Thoracic aorta (tissue), 2 donors: ENCODE measurements around the gene ENOX1. TPM values are rescaled to one million over a fixed set of nuclear protein-coding genes. Genes with fewer than 3 reads are reported as not detected.

Experiments
- ATAC-seq: fragments of 150-250 bp; one replicate; pipeline ENCODE4 v1.8.0; 2017; ENCODE audit warnings: low read depth; ENCODE audit not compliant: insufficient number of reproducible peaks, low FRiP score
- DNase-seq: peaks from one replicate; pipeline ENCODE4 v3.0.0-alpha.2; 2020; ENCODE audit warnings: low spot score
- H3K27ac ChIP-seq, 2 donors: fragments of 200-600 bp; sonication (generic); 1 replicate in 1 of 2; 2 replicates in 1 of 2; pipeline ENCODE4 v1.5.1; 2016; ENCODE audit warnings: mild to moderate bottlenecking in 2 of 2, moderate library complexity in 2 of 2
- H3K27me3 ChIP-seq: fragments of 200-600 bp; sonication (generic); replicated peaks from 2 replicates; pipeline ENCODE4 v1.6.0; 2016; ENCODE audit warnings: mild to moderate bottlenecking; ENCODE audit not compliant: insufficient read depth
- H3K36me3 ChIP-seq: fragments of 200-600 bp; sonication (generic); one replicate; pipeline ENCODE4 v1.5.1; 2016
- H3K4me1 ChIP-seq, 2 donors: fragments of 200-600 bp; sonication (generic); 1 replicate in 1 of 2; 2 replicates in 1 of 2; pipeline versions ENCODE4 v1.5.1 to v1.6.0; 2016; ENCODE audit warnings: low read depth in 2 of 2, mild to moderate bottlenecking in 1 of 2; ENCODE audit not compliant: control insufficient read depth in 1 of 2
- H3K4me3 ChIP-seq: fragments of 200-600 bp; sonication (generic); 2 replicates; pipeline ENCODE4 v1.5.1; 2016; ENCODE audit warnings: mild to moderate bottlenecking
- H3K9me3 ChIP-seq: fragments of 200-600 bp; sonication (generic); 2 replicates; pipeline ENCODE4 v1.5.1; 2016
- total RNA-seq, 2 donors: library from RNA; depleted of rRNA; stranded (reverse); fragments of >200 nt; gene quantifications; one replicate each; pipeline versions ENCODE4 v1.1.0 to v1.2.3, GENCODE V29; 2016
- TF ChIP-seq, protein P1 (sequence below): fragments of 200-600 bp; sonication (generic); IDR thresholded peaks from one replicate; pipeline ENCODE4 v1.5.1; 2019; ENCODE audit warnings: antibody characterized with exemption

Gene ENOX1
- total RNA-seq, 2 donors from 2014 or later, result 0.41 to 2.3 TPM

DNA sequence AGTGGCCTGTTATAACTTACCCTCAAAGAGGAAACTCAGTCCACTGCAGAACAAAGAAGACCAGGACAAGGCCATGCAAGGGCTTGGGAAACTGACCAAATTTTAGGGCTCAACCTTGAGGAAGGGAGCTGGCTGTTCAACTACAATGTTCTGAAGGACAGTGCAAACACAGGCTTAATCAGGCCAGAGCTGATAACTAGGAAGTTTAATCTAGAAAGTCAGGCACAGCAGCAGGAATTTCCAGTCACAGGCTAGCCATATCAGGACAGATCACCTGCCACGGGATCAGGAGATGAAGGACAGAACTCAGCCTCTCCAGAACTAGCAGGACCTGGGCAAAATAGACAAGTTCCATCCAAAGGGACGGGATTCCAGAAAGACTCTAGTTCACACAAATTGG lies 89.4 kb downstream of the ENOX1 start:
- no peaks in the 10 kb centered on the region for H3K27me3 ChIP-seq
- no peak overlapping the region for H3K4me3 ChIP-seq
- no peaks in the 10 kb centered on the region for H3K4me1 ChIP-seq
- ATAC-seq, result no peak
- no peaks in the 10 kb centered on the region for H3K36me3 ChIP-seq
- no peak overlapping the region for H3K27ac ChIP-seq
- no peaks in the 10 kb centered on the region for H3K9me3 ChIP-seq
- TF ChIP-seq, protein P1, sequence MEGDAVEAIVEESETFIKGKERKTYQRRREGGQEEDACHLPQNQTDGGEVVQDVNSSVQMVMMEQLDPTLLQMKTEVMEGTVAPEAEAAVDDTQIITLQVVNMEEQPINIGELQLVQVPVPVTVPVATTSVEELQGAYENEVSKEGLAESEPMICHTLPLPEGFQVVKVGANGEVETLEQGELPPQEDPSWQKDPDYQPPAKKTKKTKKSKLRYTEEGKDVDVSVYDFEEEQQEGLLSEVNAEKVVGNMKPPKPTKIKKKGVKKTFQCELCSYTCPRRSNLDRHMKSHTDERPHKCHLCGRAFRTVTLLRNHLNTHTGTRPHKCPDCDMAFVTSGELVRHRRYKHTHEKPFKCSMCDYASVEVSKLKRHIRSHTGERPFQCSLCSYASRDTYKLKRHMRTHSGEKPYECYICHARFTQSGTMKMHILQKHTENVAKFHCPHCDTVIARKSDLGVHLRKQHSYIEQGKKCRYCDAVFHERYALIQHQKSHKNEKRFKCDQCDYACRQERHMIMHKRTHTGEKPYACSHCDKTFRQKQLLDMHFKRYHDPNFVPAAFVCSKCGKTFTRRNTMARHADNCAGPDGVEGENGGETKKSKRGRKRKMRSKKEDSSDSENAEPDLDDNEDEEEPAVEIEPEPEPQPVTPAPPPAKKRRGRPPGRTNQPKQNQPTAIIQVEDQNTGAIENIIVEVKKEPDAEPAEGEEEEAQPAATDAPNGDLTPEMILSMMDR, result no peak
- DNase-seq, result no peak

DNA sequence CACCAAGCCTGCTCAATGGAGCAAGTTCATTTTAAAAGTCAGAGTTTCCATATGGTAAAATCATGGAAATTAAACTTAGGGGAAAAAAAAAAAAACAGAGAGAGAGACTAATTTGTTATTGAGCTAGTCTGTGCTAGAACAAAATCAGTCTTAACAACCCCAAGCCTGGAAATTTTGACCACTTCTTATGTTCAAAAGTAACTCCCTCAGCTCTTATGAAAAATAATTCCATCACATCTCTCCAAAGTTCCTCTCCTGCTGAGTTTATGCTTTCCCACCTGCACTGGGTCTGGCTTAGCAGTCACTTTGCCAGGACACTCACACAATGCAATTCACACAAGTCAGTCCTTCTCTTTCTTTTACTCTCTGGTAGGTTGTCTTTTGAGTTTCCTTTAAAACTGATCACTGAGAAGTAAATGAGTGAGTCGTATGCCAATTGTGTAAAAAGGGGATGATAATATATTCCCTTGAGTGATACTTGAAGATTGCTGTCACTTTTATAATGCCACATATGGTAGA lies 92.6 kb downstream of the ENOX1 start:
- Histone ChIP-seq H3K4me1 (no peaks in the 10 kb centered on the region), H3K27ac (no peak overlapping the region), H3K27me3 (no peaks in the 10 kb centered on the region), H3K4me3 (no peak overlapping the region), H3K36me3 (no peaks in the 10 kb centered on the region), H3K9me3 (no peaks in the 10 kb centered on the region)
- DNase-seq, result no peak
- no peak for ATAC-seq
- TF ChIP-seq, protein P1, result no peak

DNA sequence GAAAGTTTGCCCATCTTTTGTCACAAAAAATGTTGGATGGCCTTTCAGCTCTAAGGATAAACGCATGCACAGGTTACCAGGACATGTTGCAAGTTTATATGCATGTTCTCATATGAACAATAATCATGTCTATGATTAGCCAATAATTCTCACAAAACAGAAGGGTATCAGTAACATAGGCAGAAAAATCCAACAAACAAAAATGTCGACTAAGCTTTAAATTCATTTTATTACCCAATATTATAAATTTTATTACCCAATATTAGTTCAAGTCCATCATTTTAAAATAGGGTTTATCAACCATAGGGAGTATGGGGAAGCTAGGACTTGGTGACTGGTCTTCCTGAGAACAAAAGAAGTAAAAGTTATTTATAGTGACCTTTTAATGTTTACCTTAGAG lies 93.1 kb downstream of the ENOX1 start:
- no peaks in the 10 kb centered on the region for H3K27me3 ChIP-seq
- no peak overlapping the region for H3K4me3 ChIP-seq
- ATAC-seq (no peak), DNase-seq (no peak)
- no peaks in the 10 kb centered on the region for H3K4me1 ChIP-seq
- H3K27ac ChIP-seq, result no peak overlapping the region
- no peaks in the 10 kb centered on the region for H3K36me3 ChIP-seq
- TF ChIP-seq, protein P1, result no peak
- no peaks in the 10 kb centered on the region for H3K9me3 ChIP-seq

DNA sequence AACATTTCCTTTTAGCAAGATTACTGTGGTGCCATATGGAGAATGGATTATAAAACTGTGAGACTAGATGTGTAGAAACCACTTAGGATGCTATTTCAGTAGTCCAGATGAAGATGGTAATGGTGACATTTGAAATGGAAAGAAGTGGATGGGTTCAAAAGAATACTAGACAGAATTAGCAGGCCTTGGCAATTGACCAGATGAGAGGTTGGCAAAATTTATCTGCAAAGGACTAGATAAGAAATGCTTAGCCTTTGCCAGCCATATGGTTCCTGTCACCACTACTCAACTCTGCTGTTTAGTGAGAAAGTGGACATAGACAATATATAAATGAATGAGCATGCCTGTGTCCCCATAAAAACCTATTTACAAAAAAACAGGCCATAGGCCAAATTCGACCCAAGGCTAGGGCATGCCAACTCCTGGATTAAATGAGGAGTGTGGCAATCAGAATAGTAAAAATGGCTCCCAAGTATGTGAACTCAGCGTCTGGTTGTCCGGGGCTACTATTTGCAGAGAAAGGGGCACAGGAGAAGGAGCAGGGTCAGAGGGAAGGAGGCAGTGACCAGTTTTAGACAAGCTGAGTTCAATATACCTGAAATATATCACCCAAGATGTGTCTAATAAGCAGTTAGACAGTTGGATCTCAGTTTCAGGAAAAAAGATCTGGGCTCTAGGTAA lies 98.4 kb downstream of the ENOX1 start:
- Histone ChIP-seq H3K4me1 (no peaks in the 10 kb centered on the region), H3K27ac (no peak overlapping the region), H3K27me3 (no peaks in the 10 kb centered on the region), H3K36me3 (no peaks in the 10 kb centered on the region), H3K9me3 (no peaks in the 10 kb centered on the region), H3K4me3 (no peak overlapping the region)
- ATAC-seq (no peak), DNase-seq (no peak)
- TF ChIP-seq, protein P1, result no peak

DNA sequence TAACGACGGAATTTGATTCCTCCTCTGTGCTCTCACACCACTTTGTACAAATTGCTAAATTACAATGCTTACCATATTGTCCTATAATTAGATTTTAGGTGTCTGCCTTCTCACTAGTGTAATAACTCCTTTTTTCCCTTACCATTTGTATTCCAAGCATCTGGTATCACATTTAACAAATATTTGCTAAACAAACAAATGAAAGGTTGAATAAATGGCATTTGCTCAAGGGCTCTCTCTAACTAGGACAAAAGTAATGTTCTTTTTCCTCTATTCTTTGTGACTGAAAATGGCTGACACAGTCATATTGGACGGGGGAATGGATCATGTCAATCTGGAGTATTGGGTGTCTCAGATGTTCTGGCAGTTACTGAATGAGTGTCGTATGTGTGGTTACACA lies 99.7 kb downstream of the ENOX1 start:
- Histone ChIP-seq H3K27me3 (no peaks in the 10 kb centered on the region), H3K4me1 (peaks cover 0 to 6% of the 10 kb centered on the region in 2 donors), H3K4me3 (no peak overlapping the region), H3K36me3 (no peaks in the 10 kb centered on the region), H3K9me3 (no peaks in the 10 kb centered on the region), H3K27ac (no peak overlapping the region)
- no peak for ATAC-seq
- TF ChIP-seq, protein P1, result no peak
- DNase-seq, result no peak
